Activated T-helper 1 cell treated with anti-CD3 and anti-CD28 coated beads, Interleukin-2, amount 50 U/mL, for 16 hours (primary cell): Measurements from ENCODE around the gene ZNF182.
"Not testable (repeated sequence)": the region's sequence is repeated elsewhere in the genome, so short reads cannot be mapped to it uniquely, and the experiment has no call there.

Experiments
- DNase-seq, 2 donors: peaks; one replicate each; pipeline ENCODE4 v3.0.0-alpha.2; 2020; ENCODE audit warnings: low read depth in 1 of 2, low spot score in 1 of 2

Gene ZNF182

GRCh38 chrX:48002319-48002718 is 1.5 kb downstream of the ZNF182 start:
- DNase-seq: no peak

- no peak for DNase-seq
Observed at GRCh38 chrX:48001260-48001659, 2.5 kb downstream of the ZNF182 start.

DNA sequence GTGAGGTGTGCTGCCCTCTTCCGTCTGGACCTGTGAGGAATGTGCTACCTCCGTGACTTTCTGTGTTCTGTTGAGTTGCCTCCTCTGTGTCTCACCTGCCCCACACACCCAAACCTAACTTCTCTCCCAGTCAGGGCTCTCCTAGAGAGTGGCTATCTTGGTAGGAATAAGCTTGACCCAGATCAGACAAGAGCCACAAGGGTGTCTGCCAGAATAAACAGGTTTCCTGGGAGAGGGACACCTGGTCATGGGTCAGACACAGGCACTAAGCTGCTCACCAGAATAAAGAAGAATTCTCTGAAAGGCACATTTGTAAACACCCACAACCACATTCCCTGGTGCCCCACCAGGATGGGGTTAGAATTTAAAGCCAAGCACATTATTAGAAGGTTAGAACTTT is 11.1 kb downstream of the ZNF182 start:
- no peak for DNase-seq

DNA sequence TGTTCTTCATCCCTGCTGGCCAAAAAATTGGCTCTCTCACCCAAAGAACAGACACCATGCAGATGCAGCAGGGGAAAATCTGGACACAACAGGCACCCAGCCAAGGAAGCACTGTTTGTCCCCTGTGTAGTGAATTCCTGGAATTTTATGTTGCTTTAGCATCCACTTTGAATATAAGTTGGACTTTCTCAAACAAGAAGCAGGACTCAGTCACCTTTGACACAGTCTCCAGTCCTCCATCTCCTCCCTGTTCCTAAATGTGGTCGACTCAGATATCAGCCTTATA is 11.8 kb downstream of the ZNF182 start:
- no peak for DNase-seq

- no peak for DNase-seq
Observed at GRCh38 chrX:47991263-47992094, 12.3 kb downstream of the ZNF182 start.

DNA sequence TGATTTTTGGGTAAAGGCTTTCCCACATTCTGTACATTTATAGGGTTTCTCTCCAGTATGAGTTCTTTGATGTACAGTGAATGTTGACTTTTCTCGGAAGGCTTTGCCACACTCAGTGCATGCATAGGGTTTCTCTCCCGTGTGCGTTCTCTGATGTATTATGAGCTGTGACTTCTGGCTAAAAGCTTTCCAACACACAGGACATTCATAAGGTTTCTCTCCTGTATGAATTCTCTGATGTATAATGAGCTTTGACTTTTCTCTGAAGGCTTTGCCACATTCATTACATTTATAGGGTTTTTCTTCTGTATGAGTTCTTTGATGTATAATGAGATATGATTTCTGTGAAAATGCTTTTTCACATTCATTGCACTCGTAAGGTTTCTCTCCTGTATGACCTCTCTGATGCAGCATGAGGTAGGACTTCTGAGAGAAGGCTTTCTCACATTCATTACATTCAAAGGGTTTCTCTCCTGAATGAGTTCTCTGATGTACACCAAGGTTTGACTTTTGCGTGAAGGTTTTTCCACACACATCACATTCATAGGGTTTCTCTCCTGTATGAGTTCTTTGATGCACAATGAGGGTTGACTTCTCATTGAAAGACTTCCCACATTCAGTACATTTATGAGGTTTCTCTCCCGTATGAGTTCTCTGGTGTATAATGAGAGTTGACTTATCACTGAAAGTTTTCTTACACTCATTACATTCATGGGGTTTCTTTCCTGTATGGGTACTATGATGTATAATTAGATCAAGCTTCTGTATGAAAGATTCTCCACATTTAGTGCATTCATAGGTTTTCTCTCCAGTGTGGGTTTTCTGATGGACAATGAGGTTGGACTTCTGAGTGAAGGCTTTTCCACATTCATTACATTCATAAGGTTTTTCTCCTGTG is 27.3 kb downstream of the ZNF182 start:
- DNase-seq: no peak

DNA sequence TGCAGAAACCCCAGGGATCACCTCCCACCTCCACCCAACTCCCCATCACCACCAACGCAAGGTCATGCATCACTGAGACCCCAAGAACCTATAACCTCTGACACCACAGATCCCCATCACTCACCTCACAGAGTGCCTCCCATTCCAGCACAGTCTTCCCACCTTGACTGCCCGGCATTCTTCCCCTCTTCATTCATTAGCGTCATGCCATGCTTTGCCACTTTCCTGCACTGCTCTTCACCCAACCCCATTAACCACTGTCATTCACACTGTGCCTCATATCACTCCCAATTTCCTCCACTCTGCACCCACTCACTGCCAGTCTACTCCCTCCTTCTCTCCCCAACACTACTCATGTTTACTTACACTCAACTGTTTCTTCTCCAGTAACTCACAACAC is 30.6 kb downstream of the ZNF182 start:
- no peak for DNase-seq

DNA sequence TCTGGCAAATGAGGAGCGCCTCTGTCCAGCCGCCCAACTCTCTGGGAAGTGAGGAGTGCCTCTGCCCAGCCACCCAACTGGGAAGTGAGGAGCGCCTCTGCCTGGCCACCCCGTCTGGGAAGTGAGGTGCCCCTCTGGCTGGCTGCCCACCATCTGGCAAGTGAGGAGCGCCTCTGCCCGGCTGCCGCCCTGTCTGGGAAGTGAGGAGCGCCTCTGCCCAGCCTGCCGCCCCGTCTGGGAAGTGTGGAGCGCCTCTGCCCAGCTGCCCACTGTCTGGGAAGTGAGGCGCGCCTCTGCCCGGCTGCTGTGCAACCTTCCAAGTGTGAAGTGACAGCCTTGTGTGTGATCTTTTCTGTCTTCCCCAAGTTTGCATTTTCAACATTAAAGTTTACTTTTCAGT is 38.3 kb downstream of the ZNF182 start:
- DNase-seq: not testable (repeated sequence)

DNA sequence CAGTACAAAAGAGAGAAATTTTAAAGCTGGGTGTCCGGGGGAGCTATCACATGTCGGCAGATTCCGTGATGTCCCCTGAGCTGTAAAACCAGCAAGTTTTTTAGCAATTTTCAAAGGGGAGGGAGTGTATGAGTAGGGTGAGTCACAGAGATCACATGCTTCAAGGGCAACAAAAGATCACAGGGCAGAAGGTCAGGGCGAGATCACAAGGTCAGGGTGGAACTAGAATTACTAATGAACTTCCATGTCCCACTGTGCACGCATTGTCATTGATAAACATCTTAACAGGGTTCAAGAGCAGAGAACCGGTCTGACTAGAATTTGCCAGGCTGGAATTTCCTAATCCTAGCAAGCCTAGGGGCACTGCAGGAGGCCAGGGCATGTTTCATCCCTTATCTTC is 42.0 kb downstream of the ZNF182 start:
- DNase-seq: not testable (repeated sequence)

GRCh38 chrX:47960406-47960805 is 43.4 kb downstream of the ZNF182 start:
- DNase-seq: no peak

DNA sequence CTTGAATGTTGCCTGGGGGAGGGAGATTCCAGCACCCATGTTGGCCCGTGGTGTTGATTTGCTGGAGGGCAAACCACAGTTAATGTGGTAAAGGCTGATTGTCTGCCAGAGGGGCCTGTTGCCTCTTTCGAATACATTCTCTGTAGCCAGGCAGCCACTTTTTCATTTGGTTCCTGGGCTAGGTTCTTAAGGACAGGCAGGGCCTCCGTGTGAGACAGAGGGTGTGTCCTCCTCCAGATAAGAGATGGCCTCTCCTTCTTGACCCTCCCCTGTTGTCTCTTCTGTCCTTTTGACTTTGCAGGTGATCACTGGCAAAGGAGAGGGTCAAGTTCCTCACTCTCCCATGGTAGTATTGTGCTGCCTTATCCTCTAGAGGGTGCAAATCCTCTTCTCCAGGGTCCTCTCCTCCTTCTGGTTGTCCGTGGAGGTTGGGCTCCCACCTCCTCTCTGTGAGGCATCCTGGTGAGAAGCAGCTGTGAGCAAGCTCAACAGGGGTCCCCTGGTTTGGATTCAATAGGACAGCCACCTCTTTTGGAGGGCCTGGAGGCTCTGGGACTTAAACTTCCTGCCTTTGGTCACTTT is 44.9 kb downstream of the ZNF182 start:
- DNase-seq: no peak

DNA sequence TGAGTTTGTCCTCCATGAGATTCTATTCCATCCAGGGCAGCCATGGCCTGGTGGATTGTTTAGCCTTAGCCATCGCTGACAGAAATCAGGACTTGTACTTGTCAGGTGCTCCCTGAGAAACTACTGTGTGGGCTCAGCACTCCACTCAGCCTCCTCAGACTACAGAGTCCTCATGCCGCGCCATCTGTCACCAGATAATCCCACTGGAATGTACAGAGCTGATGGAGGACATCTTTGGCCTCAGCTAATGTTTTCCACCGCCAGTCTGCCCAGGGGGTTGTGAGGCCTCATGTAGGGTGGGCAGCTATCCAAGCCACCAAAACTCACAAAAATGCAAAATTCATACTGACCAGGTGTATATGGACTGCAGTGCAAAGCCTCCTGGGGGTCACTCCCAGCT is 45.6 kb downstream of the ZNF182 start:
- not testable (repeated sequence) for DNase-seq

DNA sequence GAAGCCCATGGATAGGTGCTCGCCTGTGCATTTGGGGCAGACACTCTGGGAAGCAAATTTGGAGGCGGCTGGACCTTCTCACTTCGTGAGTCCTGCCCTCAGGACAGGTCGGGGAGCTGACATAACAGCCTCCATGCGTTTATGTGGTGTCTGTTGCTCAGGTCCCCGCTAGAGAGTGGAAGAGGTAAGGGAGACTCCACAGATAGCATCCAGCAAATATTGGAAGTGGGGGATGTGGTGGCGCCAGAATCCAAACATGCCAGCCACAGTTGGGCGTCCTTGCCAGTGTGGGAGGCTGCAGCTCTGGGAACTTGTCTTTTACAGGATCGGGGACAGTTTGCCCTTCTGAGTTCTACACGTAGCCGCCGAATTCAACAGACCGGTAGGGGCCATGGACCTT is 47.8 kb downstream of the ZNF182 start:
- DNase-seq: no peak

DNA sequence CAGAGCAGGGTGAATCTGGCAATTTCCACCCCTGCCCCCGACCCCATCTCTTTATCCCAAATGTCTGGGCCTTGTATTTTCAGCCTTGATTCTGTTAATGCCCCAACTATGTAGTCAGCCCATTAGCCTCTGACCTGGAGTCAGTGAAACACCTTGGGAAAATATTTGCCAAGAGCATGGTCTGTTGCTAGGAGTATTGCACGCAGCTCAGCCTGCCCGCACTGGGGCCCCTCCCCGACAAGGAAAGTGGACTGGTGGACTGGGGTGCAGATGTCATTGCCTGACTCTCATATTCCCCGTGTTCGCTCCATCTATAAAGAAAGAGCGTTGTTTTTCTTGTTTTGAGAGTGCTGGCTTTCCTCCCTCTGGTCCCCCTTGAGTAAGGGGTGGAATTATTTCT is 48.5 kb downstream of the ZNF182 start:
- not testable (repeated sequence) for DNase-seq

GRCh38 chrX:47941423-47941822 is 62.4 kb downstream of the ZNF182 start:
- no peak for DNase-seq

- DNase-seq: no peak
Observed at GRCh38 chrX:47940448-47940847, 63.3 kb downstream of the ZNF182 start.

DNA sequence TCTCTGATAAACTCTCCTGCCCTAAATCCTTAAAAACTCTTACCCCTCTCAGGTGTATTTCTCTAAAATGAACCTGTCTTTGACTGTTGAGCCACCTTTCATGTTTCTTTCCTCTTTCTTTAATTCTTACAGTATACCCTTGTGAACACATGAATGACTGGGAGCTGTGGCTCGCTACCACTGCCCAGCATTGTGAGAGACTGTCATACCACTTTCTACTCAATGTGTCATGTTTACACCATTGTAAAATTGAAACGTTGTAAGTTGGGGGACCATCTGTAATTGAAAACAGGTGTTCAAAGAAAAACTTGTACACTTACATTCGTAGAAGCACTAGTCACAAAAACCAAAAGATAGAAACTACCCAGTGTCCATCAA is 66.9 kb downstream of the ZNF182 start:
- no peak for DNase-seq

DNA sequence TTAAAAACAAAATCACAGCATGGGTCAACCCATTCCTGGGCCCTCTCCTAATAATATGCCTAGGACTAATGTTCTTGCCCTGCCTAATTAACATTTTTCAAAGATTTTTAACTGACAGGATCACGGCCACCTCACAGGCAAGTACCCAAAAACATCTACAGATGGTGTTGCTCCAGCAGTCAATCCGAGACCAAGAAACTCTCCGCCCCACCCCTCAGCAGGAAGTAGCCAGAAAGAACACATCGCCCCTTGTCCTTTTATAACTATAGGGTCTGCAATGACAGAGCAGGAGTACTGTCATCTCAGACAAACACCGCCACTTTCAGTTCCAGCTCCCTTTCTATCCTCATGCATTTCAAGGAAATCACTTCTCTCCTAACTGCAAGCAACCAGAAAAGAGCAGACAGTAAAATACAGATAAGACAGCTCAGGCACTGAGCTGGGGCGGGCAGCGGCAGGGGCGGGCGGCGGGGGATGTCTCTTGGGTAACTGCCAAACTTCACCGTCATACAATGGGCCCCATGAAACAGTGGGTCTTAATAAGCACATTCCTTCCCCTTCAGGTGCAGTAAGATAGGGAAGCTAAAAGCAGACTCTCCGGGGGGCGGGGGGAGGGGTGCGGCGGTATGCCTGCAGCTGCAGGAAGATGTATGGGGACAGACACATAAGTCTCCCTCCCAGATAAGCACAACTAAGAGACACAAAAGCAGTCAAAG is 67.4 kb downstream of the ZNF182 start:
- DNase-seq: no peak

DNA sequence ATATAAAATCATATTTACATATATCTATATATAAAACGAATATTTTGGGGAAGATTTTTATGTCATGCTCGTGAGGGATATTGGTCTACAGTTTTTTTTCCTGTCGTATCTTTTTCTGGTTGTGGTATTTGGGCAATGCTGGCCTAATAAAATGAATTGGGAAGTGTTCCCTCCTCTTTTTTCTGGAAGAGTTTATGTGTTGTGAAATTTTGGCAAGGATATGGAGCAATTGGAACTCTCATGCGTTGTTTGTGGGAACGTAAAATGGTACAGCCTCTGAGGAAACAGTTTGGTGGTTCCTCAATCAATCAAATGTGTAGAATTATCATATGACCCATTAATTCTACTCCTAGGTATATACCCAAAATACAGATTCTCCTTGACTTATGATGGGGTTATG is 69.8 kb downstream of the ZNF182 start:
- DNase-seq: no peak

- not testable (repeated sequence) for DNase-seq
Observed at GRCh38 chrX:47931970-47932369, 71.8 kb downstream of the ZNF182 start.

GRCh38 chrX:47927212-47927611 is 76.6 kb downstream of the ZNF182 start:
- DNase-seq: no peak
